CD4-positive, alpha-beta T cell treated with Interleukin-10 for 1 hour (primary cell): ENCODE data around the gene TBRG4.

ENCODE experiments used
- DNase-seq: peaks from one replicate; pipeline ENCODE4 v3.0.0-alpha.2; 2020

The TBRG4 gene

DNA sequence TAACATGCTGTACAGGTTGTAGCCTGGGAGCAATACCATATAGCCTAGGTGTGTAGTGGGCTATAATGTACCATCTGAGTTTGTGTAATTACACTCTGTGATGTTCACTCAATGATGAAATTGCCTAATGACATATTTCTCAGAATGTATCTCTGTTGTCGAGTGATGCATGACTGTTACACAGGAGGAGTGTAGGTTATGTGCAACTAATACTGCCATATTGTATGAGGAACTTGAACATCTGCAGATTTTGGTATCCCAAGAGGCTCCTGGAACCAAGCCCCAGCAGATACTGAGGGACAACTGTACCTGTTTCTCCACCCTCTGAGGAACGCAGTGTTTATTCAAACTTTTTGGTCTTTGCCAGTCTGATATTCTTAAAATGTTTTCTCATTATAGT is 61.3 kb downstream of the TBRG4 start:
- DNase-seq = no peak
